Measurements from ENCODE around the gene ATG9A.

- TF ChIP-seq CTCF (IDR thresholded peaks at IDR 0.05) (no peak), POLR2A (IDR thresholded peaks at IDR 0.05) (no peak)
Observed at GRCh38 chr2:219223831-219224610, 5.4 kb downstream of the ATG9A start.

All from uterus (tissue), 2 donors.